HFFc6 (cell line): ENCODE data around the gene PCCA. TPM values are rescaled to one million over a fixed set of nuclear protein-coding genes. Genes with fewer than 3 reads are reported as not detected.
A peak's percentile ranks its signal among the peaks of the same experiment; 100 is the strongest.

Experiments
- DNase-seq: peaks from one replicate; pipeline ENCODE4 v3.0.0-alpha.2; 2018
- H3K27ac Mint-ChIP-seq: 2 replicates; pipeline ENCODE4 v1.8.0; 2020; ENCODE audit warnings: mild to moderate bottlenecking, mixed read lengths
- H3K27me3 Mint-ChIP-seq: 2 replicates; pipeline ENCODE4 v1.8.0; 2021; ENCODE audit warnings: mild to moderate bottlenecking, moderate library complexity, mixed read lengths; ENCODE audit not compliant: insufficient read depth
- H3K36me3 Mint-ChIP-seq: 2 replicates; pipeline ENCODE4 v1.8.0; 2021; ENCODE audit warnings: low read depth, mixed read lengths
- H3K4me1 Mint-ChIP-seq: 2 replicates; pipeline ENCODE4 v1.8.0; 2020; ENCODE audit warnings: low read depth, mixed read lengths
- H3K4me3 Mint-ChIP-seq: 2 replicates; pipeline ENCODE4 v1.8.0; 2020; ENCODE audit warnings: mild to moderate bottlenecking, moderate library complexity, mixed read lengths
- H3K9me3 Mint-ChIP-seq: 2 replicates; pipeline ENCODE4 v1.8.0; 2020; ENCODE audit warnings: mild to moderate bottlenecking, mixed read lengths
- total RNA-seq, 6 experiments: library from RNA; stranded (reverse); fragmentation: NEBNext Ultra II Directional; extraction: Animal tissue kit (Norgen Biotek cat#: 25700); gene quantifications; 2 replicates in 1 of 6; 3 replicates in 5 of 6; pipeline ENCODE4 v1.2.3, GENCODE V29; 2021
- TF ChIP-seq, protein P1 (sequence below): fragments of 200-600 bp; sonication (generic); IDR thresholded peaks from 2 replicates; pipeline ENCODE4 v1.5.0; 2021; ENCODE audit warnings: antibody characterized with exemption, mild to moderate bottlenecking

The PCCA gene
- total RNA-seq, 6 experiments from 2014 or later: 12.9 to 16.9 (median 14.7) TPM

DNA sequence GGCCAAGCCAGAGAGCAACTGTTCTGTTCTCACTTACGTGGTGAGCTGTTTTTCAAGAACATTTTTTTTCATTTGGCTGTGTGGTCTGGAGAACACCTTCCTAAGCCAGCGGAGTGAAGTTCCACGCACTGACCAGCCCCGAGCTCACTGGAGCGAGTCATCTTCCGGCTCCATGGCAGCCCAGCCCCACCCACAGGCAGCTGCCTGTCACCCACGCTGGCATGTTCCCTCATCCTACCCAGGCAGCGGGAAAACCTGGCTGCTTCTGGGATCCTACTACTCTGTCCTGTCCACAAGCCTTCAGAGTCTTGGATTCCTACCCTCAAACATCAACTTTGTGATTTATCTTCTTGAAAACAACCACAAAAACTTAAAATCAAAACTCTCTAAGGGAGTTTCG is 423.5 kb downstream of the PCCA start:
- TF ChIP-seq, protein P1, sequence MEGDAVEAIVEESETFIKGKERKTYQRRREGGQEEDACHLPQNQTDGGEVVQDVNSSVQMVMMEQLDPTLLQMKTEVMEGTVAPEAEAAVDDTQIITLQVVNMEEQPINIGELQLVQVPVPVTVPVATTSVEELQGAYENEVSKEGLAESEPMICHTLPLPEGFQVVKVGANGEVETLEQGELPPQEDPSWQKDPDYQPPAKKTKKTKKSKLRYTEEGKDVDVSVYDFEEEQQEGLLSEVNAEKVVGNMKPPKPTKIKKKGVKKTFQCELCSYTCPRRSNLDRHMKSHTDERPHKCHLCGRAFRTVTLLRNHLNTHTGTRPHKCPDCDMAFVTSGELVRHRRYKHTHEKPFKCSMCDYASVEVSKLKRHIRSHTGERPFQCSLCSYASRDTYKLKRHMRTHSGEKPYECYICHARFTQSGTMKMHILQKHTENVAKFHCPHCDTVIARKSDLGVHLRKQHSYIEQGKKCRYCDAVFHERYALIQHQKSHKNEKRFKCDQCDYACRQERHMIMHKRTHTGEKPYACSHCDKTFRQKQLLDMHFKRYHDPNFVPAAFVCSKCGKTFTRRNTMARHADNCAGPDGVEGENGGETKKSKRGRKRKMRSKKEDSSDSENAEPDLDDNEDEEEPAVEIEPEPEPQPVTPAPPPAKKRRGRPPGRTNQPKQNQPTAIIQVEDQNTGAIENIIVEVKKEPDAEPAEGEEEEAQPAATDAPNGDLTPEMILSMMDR: no peak
- Mint-ChIP-seq H3K4me3 (no peak overlapping the region), H3K27ac (no peak overlapping the region; the same call in 1 of the 2 replicates), H3K4me1 (peaks cover 31% of the 10 kb centered on the region), H3K36me3 (peaks cover 10% of the 10 kb centered on the region; the same call in 1 of the 2 replicates), H3K9me3 (no peaks in the 10 kb centered on the region), H3K27me3 (no peaks in the 10 kb centered on the region)
- DNase-seq: no peak

DNA sequence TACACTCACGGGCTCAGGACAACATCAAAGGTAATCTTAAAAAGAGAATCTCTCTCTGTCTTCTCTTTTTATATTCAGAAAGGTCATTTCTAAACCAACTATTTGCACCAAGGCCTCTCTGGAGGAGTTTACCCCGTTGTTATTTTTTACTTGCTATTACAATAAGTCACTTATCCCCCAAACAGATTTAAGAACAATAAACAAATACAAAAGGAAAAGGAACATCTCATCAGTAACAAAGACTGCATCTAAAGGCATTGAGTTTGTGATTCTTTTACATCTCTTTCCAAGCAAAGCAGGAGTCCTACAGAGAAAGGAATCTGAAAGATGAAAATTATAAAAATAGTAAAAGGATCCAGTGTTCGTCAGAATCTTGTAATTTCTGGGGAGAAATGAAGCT is 424.3 kb downstream of the PCCA start:
- TF ChIP-seq, protein P1: no peak
- Mint-ChIP-seq H3K4me1 (peaks cover 31% of the 10 kb centered on the region), H3K4me3 (no peak overlapping the region), H3K36me3 (peaks cover 10% of the 10 kb centered on the region; the same call in 1 of the 2 replicates), H3K27ac (no peak overlapping the region), H3K27me3 (no peaks in the 10 kb centered on the region), H3K9me3 (no peaks in the 10 kb centered on the region)
- no peak for DNase-seq

DNA sequence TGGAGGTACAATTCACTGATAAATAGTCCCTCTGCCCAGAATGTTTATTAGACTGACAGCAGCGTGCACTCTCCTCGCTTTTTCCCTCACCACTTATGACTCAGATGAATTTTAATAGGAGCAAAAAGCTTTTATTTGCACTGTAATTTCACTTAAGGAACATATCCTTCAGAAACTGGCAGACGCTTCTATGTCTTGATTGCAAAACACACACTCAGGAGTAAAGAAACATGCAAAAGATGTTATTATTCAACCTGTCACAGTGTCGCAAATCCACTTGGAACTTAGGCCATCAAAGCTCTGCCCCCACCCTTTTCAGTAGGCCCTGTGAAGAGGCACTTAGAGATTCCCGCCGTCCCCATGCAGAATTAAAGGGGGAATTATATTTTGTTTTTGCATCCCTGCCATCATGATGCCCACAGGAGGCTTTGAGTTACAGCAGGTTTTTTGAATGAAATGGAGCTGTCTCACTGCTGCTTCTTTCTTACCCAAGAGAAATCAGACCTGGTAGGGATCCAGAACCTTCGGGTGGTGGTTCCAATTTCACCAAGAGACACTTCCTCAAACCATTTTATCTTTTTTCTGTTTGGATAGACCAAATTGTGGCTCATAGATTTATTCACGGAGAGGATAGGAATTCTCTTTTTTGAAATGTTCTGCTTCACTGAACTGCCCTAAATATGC is 425.2 kb downstream of the PCCA start:
- peaks cover 31% of the 10 kb centered on the region for H3K4me1 Mint-ChIP-seq
- H3K36me3 Mint-ChIP-seq: peaks cover 10% of the 10 kb centered on the region; the same call in 1 of the 2 replicates
- peak overlapping the region; percentile 45 for H3K4me3 Mint-ChIP-seq
- TF ChIP-seq, protein P1: no peak
- H3K9me3 Mint-ChIP-seq: no peaks in the 10 kb centered on the region
- no peaks in the 10 kb centered on the region for H3K27me3 Mint-ChIP-seq
- no peak for DNase-seq
- no peak overlapping the region; the same call in 1 of the 2 replicates for H3K27ac Mint-ChIP-seq

DNA sequence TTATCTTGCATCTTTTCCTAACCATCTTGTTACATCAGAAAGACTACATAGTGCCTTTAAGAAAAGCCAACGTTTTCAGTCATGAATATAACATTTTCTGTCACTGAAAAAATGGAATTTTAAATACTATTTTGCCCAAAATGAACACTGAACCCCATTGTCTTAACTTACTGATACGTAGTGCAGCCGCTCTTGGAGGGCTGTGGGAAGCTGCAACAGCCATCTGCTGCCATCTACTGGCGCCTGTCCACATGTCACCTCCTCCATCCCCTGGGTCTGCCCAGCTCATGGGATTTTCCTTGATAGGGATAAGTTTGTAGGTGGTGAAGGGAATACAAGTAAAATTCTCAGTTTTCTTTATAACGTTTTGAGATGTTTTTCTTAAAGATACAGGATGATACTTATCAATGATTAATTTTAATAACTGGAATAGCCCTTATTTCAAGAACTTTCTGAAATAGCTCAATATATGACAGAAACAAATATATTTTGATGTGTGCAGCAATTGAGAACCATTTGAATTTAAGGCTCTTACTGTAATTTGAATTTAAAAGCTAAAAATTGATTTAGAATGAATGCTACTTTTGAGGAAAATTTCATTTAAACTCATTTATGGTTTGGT is 426.0 kb downstream of the PCCA start:
- TF ChIP-seq, protein P1: peak; percentile 94
- Mint-ChIP-seq H3K9me3 (no peaks in the 10 kb centered on the region), H3K27me3 (no peaks in the 10 kb centered on the region), H3K4me1 (peaks cover 31% of the 10 kb centered on the region), H3K36me3 (peaks cover 10% of the 10 kb centered on the region; the same call in 1 of the 2 replicates), H3K27ac (no peak overlapping the region; the same call in 1 of the 2 replicates), H3K4me3 (peak overlapping the region; percentile 45; the same call in 1 of the 2 replicates)
- DNase-seq: peak; percentile 57

DNA sequence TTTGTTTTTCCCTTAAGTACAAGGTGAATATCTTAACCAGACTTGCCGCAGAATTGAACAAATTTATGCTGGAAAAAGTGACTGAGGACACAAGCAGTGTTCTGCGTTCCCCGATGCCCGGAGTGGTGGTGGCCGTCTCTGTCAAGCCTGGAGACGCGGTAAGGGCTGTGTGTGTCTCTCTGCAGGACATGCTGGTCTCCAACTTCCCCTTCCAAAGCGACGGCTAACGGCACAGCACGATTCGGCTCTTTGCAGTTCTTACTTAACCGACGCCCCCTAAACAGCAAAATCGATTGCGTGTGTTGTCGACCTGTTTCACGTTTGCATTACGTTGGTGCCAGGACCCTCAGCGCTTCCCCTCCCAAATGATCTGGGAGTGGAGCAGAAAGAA is 426.5 kb downstream of the PCCA start:
- Mint-ChIP-seq H3K36me3 (peaks cover 10% of the 10 kb centered on the region; the same call in 1 of the 2 replicates), H3K4me3 (no peak overlapping the region), H3K27ac (no peak overlapping the region), H3K27me3 (no peaks in the 10 kb centered on the region), H3K9me3 (no peaks in the 10 kb centered on the region), H3K4me1 (peaks cover 31% of the 10 kb centered on the region)
- no peak for DNase-seq
- TF ChIP-seq, protein P1: no peak
